ENCODE results near the gene SPON2.

The SPON2 gene

GRCh38 chr4:1178300-1179088 is 6.1 kb upstream of the SPON2 start:
- no peaks in the 10 kb centered on the region for H3K27me3 ChIP-seq (ENCODE audit: insufficient read depth, low read length, poor library complexity, severe bottlenecking)

GRCh38 chr4:1177274-1178141 is 5.1 kb upstream of the SPON2 start:
- Histone ChIP-seq H4K20me1 (ENCODE audit: insufficient read depth, low read length, poor library complexity, severe bottlenecking) (no peaks in the 10 kb centered on the region), H2AFZ (ENCODE audit: low read length) (no peak overlapping the region), H3K79me2 (ENCODE audit: insufficient read depth, low read length) (no peaks in the 10 kb centered on the region), H3F3A (ENCODE audit: low read depth) (no peaks in the 10 kb centered on the region), H3K4me3 (ENCODE audit: low read length, poor library complexity, severe bottlenecking) (no peak overlapping the region), H3K4me1 (ENCODE audit: insufficient read depth, low read length, poor library complexity, severe bottlenecking) (no peaks in the 10 kb centered on the region), H3K4me2 (ENCODE audit: low read depth, low read length, poor library complexity, severe bottlenecking) (no peak overlapping the region), H3K36me3 (ENCODE audit: insufficient read depth, low read length) (peaks cover 9% of the 10 kb centered on the region; the same call in 1 of the 2 replicates), H3K9ac (ENCODE audit: low read depth, low read length, poor library complexity, severe bottlenecking) (no peak overlapping the region), H3K9me3 (ENCODE audit: insufficient read depth, low read depth, low read length) (peaks cover 32% of the 10 kb centered on the region), H3K9me2 (replicated peaks; ENCODE audit: low read depth, low read length) (no peaks in the 10 kb centered on the region), H3K27me3 (ENCODE audit: insufficient read depth, low read length, poor library complexity, severe bottlenecking) (no peaks in the 10 kb centered on the region)
- TF ChIP-seq EZH2phosphoT487 (IDR thresholded peaks at IDR 0.05; ENCODE audit: borderline replicate concordance) = no peak
- no peak for TF ChIP-seq CTCF (conservative IDR thresholded peaks at IDR 0.05; ENCODE audit: low read length)

More at GRCh38 chr4:1178300-1179088, 6.1 kb upstream of the SPON2 start:
- TF ChIP-seq CTCF (conservative IDR thresholded peaks at IDR 0.05; ENCODE audit: low read length) = no peak
- Histone ChIP-seq H3K9ac (ENCODE audit: low read depth, low read length, poor library complexity, severe bottlenecking) (no peak overlapping the region), H2AFZ (ENCODE audit: low read length) (no peak overlapping the region), H3K4me2 (ENCODE audit: low read depth, low read length, poor library complexity, severe bottlenecking) (no peak overlapping the region), H3K9me2 (replicated peaks; ENCODE audit: low read depth, low read length) (no peaks in the 10 kb centered on the region), H3K79me2 (ENCODE audit: insufficient read depth, low read length) (no peaks in the 10 kb centered on the region), H3K4me3 (ENCODE audit: low read length, poor library complexity, severe bottlenecking) (no peak overlapping the region), H3F3A (ENCODE audit: low read depth) (no peaks in the 10 kb centered on the region), H4K20me1 (ENCODE audit: insufficient read depth, low read length, poor library complexity, severe bottlenecking) (no peaks in the 10 kb centered on the region), H3K4me1 (ENCODE audit: insufficient read depth, low read length, poor library complexity, severe bottlenecking) (peaks cover 2% of the 10 kb centered on the region), H3K9me3 (ENCODE audit: insufficient read depth, low read depth, low read length) (peaks cover 35% of the 10 kb centered on the region), H3K36me3 (ENCODE audit: insufficient read depth, low read length) (peaks cover 9% of the 10 kb centered on the region; the same call in 1 of the 2 replicates)

GRCh38 chr4:1176398-1177273 is 4.3 kb upstream of the SPON2 start:
- Histone ChIP-seq H3K9me2 (replicated peaks; ENCODE audit: low read depth, low read length) (no peaks in the 10 kb centered on the region), H3K9ac (ENCODE audit: low read depth, low read length, poor library complexity, severe bottlenecking) (no peak overlapping the region), H3K36me3 (ENCODE audit: insufficient read depth, low read length) (peaks cover under 1% of the 10 kb centered on the region; the same call in 1 of the 2 replicates), H3K79me2 (ENCODE audit: insufficient read depth, low read length) (no peaks in the 10 kb centered on the region), H3K27me3 (ENCODE audit: insufficient read depth, low read length, poor library complexity, severe bottlenecking) (no peaks in the 10 kb centered on the region), H3F3A (ENCODE audit: low read depth) (no peaks in the 10 kb centered on the region), H3K9me3 (ENCODE audit: insufficient read depth, low read depth, low read length) (peaks cover 24% of the 10 kb centered on the region), H3K4me2 (ENCODE audit: low read depth, low read length, poor library complexity, severe bottlenecking) (no peak overlapping the region), H2AFZ (ENCODE audit: low read length) (no peak overlapping the region), H3K4me1 (ENCODE audit: insufficient read depth, low read length, poor library complexity, severe bottlenecking) (no peaks in the 10 kb centered on the region), H4K20me1 (ENCODE audit: insufficient read depth, low read length, poor library complexity, severe bottlenecking) (no peaks in the 10 kb centered on the region), H3K4me3 (ENCODE audit: low read length, poor library complexity, severe bottlenecking) (no peak overlapping the region)
- TF ChIP-seq CTCF (conservative IDR thresholded peaks at IDR 0.05; ENCODE audit: low read length) (no peak), EZH2phosphoT487 (IDR thresholded peaks at IDR 0.05; ENCODE audit: borderline replicate concordance) (no peak)
